ENCODE results near the gene MCU.
"Not testable (repeated sequence)": the region's sequence is repeated elsewhere in the genome, so short reads cannot be mapped to it uniquely, and the experiment has no call there.

MCU gene

DNA sequence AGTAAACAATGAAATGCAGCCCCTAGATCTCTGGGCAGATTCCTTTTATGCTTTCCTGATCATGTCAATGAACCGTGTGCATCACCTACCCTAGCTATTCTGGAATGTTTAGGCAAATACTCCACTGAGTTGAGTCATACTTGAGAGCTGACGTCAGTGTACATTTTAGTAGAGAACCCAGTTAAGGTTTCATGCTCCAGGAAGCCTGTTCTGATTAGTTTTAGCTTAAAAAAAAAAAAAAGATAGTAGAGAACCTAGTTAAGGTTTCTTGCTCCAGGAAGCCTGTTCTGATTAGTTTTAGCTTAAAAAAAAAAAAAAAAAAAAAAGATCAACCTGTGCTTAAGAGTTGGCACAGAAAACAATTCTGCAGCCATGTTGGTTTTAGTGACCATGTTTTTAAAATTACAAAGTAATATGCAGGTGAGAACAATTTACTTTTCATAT is 3.7 kb upstream of the MCU start:
- no peak for DNase-seq

DNA sequence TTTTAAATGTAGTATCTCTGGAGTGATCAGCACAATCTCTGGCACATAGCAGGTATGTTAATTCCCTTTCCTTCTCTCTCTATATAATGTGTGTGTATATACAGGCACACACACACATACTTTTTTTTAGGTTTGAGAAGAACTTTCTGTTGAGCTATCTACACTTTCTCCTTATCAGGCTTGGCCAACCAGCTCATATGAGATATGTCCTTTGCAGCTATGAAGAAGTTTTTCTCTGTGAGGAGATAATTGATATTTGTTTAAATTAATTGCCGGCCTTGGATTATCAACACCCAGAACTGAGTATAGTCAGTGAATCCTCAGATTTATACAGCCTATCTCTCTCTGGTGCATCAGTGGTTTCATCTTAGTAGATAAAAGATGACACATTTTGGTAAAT is 2.3 kb upstream of the MCU start:
- no peak for DNase-seq

DNA sequence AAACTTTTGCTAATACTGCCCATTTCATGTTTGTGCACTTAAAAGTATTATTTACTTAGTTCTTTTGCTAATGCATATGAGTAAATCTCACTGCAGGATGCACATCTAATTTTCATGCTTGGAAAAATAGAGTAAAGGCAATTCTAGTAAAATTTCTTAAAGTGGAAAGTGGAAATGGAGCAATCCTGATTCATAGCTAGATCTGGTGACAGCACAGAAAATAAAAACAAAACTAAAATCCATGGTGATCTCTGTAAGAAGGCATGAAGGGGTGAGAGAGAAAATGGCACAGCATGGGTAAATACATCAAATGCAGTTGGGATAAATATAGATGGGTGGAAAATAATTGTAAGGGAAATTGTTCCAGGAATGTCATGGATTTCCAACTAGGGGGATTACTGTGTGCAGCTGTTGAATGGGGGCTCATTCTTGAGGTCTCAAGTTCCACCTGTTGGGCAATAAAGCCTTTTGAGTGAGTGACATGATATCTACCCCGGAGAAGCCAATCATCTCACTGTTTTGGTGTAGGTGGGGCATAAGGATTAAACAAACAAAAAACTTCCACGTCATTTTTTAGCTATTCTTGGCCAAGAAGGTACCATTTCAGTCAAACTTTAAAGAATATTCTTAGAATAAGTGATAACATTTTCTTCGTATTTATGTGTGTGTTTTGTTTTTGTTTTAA is 1.7 kb upstream of the MCU start:
- DNase-seq, result no peak

DNA sequence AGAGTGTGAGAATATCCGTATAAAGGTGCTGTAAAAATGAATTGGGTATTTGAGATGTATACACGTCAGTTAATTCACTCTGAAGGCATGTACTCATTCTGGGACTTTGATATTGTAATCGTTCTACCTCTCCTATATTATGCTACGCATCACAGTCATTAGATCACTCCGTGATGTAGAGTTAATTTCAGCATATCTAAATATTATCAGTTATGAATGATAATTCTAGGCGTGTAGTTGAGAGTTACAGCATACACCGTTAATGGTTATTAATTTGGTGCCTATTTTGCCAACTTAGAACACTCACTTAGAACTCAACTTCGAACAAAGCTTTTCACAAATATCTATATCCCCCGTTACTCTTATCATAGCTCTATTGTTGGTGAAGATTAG is 477 bp upstream of the MCU start:
- DNase-seq, result no peak

DNA sequence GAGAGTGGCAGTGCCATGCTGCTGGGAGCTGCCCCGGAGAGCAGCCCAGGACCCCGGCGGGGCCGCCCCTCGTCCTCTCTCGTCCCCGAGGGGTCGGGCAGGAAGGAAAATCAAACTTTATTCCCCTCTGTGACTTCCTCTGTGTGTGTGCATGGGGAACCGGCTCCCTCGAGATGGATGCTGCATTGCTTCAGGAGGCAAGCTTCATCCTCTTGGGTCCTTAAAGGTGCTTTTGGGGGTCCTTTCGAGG is 726 bp downstream of the MCU start:
- no peak for DNase-seq

DNA sequence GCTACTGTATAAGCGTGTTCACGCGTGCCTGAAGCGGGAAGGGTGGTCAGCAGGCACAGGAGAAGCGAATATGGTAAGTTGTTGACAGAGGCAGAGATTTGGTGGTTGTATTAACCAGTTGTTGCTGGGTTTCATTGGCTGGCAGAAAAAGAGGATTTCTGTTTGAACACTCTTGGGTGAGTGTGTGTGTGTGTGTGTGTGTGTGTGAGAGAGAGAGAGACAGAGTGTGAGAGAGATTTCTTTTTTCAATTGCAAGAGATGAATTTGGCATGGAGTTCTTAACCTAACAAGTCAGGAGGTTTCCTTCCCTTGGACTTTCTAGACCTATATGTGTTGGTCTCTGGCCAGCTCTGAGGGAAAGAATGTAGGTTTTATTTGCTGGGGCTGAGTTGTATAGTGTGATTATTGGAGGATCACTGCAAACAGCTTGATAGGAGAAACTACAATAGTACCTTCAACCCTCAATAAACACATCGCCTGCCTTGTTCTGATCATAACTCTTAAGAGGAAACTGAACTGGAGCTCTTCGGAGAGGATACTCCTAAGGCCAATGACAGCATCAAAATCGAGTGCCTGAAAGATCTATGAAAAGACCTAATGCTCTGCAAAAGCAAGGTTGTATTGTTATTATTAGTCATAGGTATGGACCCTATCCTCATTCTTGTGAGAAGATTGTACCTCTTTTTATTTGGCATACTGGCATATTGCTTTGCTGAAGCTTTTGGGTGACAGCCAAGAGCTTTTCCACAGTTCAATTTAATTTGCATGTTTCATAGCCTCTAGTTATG is 1.2 kb downstream of the MCU start:
- DNase-seq, result no peak

DNA sequence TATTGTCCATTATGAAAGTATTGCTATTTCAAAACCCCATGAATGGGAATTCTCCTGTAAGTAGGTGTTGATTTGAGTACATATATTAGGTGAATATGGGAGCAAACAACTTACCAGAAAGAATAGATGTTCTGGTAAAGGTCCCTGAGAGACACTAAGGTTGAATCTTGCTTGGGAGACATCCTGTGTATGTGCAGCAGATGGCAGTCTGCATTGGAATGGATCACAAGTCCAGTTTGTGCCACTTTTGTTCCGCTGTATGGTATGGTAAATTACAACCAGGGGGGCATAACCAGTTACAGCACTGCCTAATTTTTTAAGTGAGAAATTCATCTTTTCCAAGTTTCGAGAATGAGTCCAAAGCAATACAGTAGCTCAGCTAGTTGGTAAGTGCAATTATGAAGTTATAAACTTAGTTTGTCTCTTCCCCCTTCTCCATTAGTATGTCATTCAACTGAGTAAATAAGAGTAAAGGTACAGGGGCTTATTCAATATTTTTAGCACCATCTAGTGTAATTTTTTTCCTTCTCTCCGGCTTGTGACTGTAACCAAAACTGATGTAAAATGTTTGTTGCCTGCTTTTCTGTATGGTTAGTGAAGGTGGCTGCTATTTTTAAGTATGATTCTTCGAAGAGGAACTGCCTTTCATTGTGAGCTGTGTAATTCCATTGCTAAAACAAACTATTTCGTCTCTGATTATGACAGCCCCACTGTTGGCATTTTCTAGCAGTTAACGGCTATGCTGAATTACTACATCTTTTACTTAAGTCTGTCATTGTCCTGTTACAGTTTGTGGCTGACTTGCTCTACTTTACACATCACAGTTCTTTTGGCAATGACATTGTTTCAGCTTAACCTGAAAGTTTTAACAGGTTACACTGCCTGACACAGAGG is 2.8 kb downstream of the MCU start:
- no peak for DNase-seq

DNA sequence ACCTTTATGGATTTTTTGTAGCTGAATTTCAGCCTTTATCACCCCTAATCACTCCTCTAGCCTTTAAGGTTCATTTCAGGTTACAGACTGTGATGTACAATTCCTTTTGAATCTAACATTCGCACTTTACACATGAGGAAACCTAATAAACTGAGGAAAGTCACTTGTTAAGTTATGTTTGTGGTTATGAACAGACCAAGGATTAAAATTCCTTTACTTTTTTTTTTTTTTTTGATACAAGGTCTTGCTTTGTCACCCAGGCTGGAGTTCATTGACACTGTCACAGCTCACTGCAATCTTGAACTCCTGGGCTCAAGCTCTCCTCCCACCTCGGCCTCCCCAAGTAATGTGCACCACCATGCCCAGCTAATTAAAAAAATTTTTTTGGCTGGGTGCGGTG is 3.6 kb downstream of the MCU start:
- no peak for DNase-seq

DNA sequence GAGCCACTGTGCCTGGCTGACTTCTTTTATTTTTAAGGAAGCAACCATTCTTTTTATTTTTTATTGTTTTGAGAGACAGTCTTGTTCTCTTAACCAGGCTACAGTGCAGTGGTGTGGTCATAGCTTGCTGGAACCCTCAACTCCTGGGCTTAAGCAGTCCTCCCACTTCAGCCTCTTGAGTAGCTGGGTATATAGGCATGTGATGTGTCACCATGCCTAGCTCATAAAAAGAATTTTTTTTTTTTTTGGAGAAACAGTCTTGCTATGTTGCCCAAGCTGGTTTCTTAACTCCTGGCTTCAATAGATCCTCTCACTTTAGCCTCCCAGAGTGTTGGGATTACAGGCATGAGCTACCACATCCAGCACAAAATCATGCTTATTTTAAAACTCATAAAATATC is 5.8 kb downstream of the MCU start:
- no peak for DNase-seq

DNA sequence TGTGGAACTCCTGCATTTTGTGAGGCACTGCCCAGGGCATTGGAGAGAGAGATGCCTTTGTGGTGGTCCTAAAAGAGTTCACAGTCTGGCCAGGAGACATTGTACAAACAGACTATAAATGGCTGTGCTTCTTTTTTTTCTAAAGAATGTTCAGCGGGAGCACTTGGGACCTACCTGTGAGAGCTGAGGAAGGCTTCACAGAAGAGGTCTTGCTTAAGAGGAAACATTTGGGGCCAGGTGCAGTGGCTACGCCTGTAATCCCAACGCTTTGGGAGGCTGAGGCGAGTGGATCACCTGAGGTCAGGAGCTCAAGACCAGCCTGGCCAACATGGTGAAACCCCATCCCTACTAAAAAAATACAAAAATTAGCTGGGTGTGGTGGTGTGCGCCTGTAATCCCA is 10.5 kb downstream of the MCU start:
- DNase-seq, result not testable (repeated sequence)

DNA sequence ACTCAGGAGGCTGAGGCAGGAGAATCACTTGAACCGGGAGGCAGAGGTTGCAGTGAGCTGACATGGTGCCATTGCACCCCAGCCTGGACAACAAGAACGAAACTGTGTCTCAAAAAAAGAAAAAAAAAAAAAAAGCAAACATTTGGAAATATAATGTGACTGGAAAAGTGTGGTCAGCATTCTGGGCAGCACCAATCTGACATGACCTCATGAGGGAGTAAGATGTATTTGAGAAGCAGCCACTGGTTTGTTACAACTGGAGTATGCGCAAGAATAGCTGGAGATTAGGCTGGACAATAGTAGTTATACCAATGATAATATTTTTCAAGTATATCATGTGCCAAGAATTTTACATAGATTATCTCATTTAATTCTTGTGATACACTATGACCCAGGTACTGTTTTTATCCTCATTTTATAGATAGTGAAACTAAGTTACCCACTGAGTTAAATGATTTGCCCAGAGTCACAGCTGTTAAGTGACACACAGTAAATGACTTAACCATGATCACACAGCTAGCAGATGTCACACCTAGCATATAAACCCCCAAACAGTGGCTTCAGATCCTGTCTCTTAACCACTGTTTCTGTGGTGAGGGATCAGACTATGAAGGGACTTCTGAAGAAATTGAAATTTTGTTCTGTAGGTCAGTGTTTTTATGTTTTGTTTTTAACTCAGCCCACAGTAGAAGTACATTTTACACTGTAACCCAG is 11.1 kb downstream of the MCU start:
- no peak for DNase-seq

DNA sequence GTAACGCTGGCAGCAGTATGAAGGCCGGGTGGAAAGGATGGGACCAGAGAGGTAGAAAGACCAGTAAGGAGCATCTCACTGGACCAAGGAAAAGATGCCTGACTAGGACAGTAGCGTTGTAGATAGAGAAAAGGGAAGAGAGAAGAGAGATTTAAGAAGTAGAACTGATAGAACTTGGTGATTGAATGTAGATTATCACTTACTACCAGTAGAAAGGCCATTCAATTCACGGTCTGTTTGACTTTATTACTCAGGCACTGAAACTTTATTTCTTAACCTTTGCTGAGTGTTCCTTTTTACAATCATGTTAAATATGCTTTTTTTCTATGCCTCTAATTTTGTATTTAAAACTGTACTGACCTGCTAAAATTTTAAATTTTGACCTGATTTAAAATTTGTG is 12.2 kb downstream of the MCU start:
- DNase-seq, result no peak

DNA sequence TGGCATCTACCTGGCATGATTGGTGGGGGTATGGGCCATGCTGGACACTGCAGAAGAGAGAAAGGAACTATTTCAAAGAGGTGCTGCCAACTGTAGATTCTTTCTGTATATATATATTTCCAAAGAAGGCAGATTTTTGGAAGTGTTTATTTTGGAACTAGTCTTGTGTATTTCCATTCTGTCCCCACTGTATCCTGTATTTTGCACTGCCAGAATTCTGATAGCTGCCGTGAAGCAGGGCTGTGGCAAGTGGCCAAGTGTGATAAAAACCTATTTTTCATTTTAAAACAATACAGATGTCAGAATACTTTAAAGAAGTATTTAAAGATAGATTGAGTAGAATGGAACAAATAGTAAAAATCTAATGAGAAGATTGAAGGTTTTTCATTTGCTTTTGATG is 17.1 kb downstream of the MCU start:
- no peak for DNase-seq

DNA sequence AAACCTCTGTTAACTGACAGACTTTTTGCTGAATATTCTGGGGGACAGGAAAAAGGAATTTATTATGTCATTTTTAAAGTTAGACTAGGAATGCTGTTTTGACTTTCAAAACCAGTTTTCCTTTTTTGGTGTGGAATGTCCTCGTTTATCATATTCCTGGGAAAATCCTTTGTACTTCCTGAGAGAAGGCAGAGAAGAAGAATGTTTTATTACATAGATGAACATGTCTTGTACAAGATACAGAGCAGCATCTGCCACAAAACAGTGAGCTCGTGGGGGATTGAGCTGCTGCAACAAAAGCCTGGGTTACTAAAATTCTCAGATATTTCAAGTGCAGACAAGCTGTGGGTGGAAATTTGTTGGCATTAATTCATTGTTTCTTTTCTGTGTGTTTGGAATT is 20.2 kb downstream of the MCU start:
- DNase-seq, result no peak

DNA sequence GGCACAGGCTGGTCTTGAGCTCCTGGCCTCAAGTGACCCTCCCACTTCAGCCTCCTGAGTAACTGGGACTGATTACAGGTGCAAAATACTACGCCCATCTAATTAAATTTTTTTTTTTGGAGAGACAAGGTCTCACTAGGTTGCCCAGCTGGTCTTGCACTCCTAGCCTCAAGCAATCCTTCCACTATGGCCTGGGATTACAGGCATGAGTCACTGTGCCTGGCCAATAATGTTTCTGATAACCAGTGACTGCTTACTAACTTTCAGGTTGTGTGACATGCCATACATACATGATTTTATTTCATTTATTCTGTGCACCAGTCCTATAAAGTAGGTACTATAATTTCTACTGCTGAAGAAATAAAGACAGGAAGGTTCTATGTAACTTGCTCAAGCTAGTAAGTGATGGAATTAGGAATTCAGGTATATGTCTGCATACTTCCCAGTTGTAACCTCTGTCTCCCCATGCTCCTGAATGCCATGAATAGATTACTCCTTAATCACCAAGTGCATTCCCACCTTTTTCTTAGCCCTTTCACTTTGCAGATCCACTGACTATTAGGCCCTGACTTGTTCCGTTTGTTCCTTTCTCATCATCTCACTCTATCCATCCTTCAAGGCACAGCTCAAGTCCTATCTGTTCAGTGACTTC is 28.1 kb downstream of the MCU start:
- DNase-seq, result no peak

DNA sequence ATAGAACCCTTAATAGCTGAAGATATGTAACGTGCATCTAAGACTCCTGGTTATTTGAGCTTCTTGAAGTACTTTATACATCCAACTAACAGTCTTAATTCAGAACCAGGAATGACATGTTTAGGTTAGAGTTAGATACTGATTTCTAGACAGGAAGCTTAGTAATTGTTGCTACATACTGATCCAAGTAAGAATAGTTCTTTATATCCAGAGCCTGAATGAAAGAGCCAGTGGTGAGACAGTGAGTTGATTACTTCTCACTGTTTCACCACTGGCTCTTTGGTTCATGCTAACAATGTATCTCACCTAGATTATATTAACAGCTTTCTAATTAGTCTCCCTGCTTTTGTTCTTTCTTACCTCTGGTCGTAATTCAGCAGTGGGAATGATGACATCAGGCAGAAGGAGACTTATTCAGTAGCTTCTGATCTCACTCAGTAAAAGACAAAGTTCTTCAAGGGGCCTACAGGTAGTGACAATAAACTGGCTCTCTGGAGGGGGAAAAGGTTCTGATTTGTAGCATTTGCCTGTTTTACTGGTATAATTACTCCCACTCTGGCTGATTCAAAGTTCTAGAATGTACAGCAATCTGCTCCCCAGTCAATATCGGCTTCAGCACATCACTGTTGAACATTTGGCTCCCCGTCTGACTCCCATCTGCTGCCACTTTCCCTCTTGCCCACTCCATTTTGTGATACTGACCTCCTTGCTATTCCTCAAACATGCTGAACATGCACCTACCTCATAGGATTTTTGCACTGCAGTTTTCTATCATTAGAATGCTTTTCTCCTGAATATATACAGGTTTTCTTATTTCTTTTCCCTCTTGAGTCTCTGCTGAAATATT is 29.1 kb downstream of the MCU start:
- DNase-seq, result no peak

DNA sequence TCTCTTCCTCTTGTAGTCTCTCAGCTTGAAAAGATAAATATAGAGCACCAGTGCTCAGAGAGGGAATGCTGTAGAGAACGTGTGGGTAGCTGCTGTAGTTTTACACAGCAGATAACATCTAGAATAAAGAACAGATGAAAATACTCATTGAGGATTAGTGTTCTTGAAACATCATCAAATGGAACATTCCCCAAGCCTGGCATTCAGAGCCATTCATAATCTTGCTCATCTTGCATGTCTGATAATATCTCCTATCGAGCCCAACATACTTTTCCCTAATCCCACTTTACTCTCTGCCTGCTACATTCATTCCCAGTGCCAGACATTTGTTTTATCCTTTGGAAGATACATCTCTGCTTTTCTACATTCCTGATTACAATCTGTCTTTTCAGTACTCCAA is 35.2 kb downstream of the MCU start:
- DNase-seq, result no peak

DNA sequence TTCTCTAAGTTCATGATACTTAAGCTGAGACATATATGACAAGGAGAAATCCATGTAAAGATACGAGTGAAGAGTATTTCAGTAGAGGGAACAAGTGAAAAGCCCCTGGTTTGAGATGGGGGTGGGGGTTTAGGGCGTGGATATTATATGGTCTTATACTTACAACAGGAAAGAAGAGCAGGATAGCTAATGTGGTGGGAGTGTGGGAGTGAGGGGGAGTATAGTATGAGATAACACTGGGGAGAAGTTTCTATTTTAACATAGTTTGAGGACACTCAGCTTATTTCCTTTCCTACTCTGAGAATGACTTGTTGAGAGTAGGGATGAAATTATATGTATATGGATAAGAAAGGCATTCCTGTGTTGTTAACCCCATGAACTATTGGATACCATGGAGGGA is 36.5 kb downstream of the MCU start:
- no peak for DNase-seq

DNA sequence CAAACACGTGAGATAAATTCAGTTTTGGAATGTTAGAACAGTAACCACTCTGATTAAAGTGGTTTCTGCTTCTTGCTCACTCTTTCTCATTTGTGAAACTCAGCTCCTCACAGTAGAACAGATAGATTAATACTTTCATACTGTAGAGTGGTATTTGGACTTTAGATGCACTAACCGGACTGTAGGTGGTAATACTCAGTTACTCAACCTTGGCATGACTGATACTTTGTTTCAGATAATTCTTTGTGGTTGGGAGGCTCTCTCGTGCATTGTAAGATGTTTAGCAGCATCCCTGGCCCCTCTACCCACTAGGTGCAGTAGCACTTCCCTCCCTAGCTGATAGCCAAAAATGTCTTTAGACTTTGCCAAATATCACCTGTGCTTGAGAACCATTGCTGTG is 37.6 kb downstream of the MCU start:
- DNase-seq, result no peak

DNA sequence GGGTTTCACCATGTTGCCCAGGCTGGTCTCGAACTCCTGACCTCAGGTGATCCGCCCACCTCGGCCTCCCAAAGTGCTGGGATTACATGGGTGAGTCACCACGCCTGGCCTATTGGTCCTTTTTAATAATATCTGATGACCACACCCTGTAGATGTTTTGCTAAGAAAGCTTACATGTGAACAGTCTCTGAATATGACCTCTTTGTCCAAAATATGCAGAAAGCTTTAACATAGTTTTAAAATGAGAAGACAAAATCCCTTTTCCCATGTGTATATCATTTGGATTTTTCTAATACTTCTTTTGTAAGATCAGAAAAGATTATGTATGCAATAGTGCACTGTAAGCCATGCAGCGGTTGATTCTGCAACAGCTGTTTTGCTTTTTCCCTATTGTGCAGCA is 38.5 kb downstream of the MCU start:
- no peak for DNase-seq

DNA sequence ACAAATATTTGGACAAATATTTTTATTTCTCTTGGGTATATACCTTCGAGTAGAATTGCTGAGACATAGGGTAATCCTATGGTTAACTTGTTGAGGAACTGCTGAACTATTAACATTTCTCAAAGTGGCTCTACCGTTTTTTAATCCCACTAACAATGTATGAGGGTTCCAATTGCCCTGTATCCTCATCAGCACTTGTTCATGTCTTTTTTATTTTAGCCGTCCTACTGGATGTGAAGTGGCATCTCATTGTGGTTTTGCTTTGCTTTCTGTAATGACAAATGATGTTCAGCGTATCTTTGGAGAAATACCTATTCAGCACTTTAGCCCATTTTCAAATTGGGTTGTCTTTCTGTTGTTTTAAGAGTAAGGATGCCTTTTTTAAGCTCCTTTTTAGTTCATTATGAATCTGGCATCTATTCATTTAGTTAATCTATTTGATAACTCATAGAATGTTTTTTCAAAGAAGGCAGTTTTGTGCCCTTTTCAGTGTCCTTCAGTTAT is 40.0 kb downstream of the MCU start:
- no peak for DNase-seq

DNA sequence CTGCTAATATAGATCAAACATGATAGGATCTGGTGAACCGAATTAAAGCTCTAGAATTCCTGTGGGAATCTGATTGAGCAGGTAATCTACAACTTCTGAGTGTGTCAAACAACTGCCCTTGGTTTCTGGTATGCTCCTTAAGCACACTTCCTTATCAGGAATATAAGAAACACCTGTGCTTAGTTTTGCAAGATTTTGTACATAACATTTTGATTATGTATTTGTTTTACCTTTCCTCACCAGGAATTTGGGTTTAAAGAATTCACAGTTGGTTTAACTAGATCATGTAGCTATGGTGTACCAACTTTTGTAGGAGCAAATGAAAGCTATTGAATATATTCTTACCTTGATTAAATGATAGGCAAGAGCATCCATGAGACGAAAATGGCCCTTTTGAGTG is 40.6 kb downstream of the MCU start:
- no peak for DNase-seq

All from stimulated activated CD4-positive, alpha-beta T cell treated with anti-CD3 and anti-CD28 coated beads, Interleukin-4, amount 100 ng/mL, for 1 hour (primary cell).